Panc1 (cell line): ENCODE data around the gene HJURP. TPM values are rescaled to one million over a fixed set of nuclear protein-coding genes. Genes with fewer than 3 reads are reported as not detected.

Experiments
- ATAC-seq: fragments of 200-7000 bp; cut with Tn5 transposase; 2 replicates; pipeline ENCODE4 v1.9.1; 2020; ENCODE audit warnings: mild to moderate bottlenecking, moderate library complexity
- BruUV-seq: library from RNA; stranded (reverse); fragments of 400-500 nt; replicated peaks from 2 replicates; lab custom pipeline; 2021; lab: Mats Ljungman, UMichigan
- CTCF ChIA-PET: fragments of 300-600 bp; sonication (Branson Sonifier 250); formaldehyde crosslinking; loops from one replicate; lab custom pipeline; 2022; ENCODE audit warnings: antibody characterized with exemption; lab: Charles Lee
- POLR2A ChIA-PET: fragments of 300-600 bp; sonication (Branson Sonifier 250); formaldehyde crosslinking; loops from one replicate; lab custom pipeline; 2022; ENCODE audit warnings: antibody characterized with exemption; lab: Charles Lee
- DNase-seq: peaks from one replicate; pipeline ENCODE4 v3.0.0-alpha.2; 2010; ENCODE audit warnings: low read depth, low spot score
- H3K27ac ChIP-seq: 2 replicates; pipeline ENCODE4 v1.5.1; 2011; ENCODE audit warnings: mild to moderate bottlenecking, low read length, inconsistent platforms
- H3K27me3 ChIP-seq: fragments of 200-500 bp; sonication (Bioruptor generic); 2 replicates; pipeline ENCODE4 v1.6.0; 2014; ENCODE audit warnings: low read length, inconsistent platforms; ENCODE audit not compliant: control insufficient read depth, insufficient read depth
- H3K36me3 ChIP-seq: fragments of 200-500 bp; sonication (Bioruptor generic); 2 replicates; pipeline ENCODE4 v1.5.1; 2014; ENCODE audit warnings: inconsistent platforms, mild to moderate bottlenecking, low read length, moderate library complexity; ENCODE audit not compliant: control insufficient read depth, insufficient read depth
- H3K4me1 ChIP-seq: 2 replicates; pipeline ENCODE4 v1.5.1; 2011; ENCODE audit warnings: inconsistent platforms, mild to moderate bottlenecking, low read length, moderate library complexity; ENCODE audit not compliant: control insufficient read depth, insufficient read depth
- H3K4me3 ChIP-seq, 2 experiments: 2 replicates each; pipeline ENCODE4 v1.5.1; 2011 to 2012; ENCODE audit warnings: low read depth in 2 of 2, low read length in 2 of 2, mild to moderate bottlenecking in 2 of 2, inconsistent platforms in 1 of 2, moderate library complexity in 1 of 2
- H3K9me3 ChIP-seq: fragments of 200-500 bp; sonication (Bioruptor generic); 2 replicates; pipeline ENCODE4 v1.5.1; 2014; ENCODE audit warnings: low read depth, mild to moderate bottlenecking, inconsistent platforms, low read length, moderate library complexity; ENCODE audit not compliant: control insufficient read depth, insufficient read depth
- POLR2AphosphoS5 ChIP-seq: IDR thresholded peaks from 2 replicates; pipeline ENCODE4 v1.6.1; 2012; ENCODE audit warnings: mild to moderate bottlenecking, low read depth, low read length, moderate library complexity
- SIN3A ChIP-seq: IDR thresholded peaks from 2 replicates; pipeline ENCODE4 v1.6.1; 2012; ENCODE audit warnings: low read depth, mild to moderate bottlenecking, low read length, moderate library complexity, borderline replicate concordance; ENCODE audit not compliant: insufficient read depth
- TCF7L2 ChIP-seq: IDR thresholded peaks from 2 replicates; pipeline ENCODE4 v1.6.1; 2011; ENCODE audit warnings: mild to moderate bottlenecking, low read depth, low read length, inconsistent platforms
- in situ Hi-C: cut with HindIII; loops from 2 replicates; pipeline ENCODE4 v1.10.0; 2016; ENCODE audit warnings: low sequenced_read_pairs, low pct_unique_long_range_greater_than_20kb
- intact Hi-C: fragments of 100-400 bp; cut with micrococcal nuclease; formaldehyde crosslinking; loops from one replicate; pipeline ENCODE4 v1.10.0; 2022; ENCODE audit not compliant: unreplicated experiment
- total RNA-seq: library from RNA; stranded (reverse); gene quantifications from one replicate; pipeline ENCODE4 v1.2.1, GENCODE V29; 2021; ENCODE audit not compliant: unreplicated experiment
- TF ChIP-seq, protein P1 (sequence below): fragments of 450-650 bp; IDR thresholded peaks from 2 replicates; pipeline ENCODE4 v1.5.1; 2017; ENCODE audit warnings: mild to moderate bottlenecking
- TF ChIP-seq, protein P2 (sequence below), 2 experiments: IDR thresholded peaks; 2 replicates each; pipeline ENCODE4 v1.6.1; 2011 to 2012; ENCODE audit warnings: low read depth in 2 of 2, control low read depth in 1 of 2, low read length in 1 of 2, mild to moderate bottlenecking in 1 of 2, moderate library complexity in 1 of 2; ENCODE audit not compliant: insufficient read depth in 1 of 2

The HJURP gene
- total RNA-seq, 1 experiment from 2014 or later, result 87.0 TPM

DNA sequence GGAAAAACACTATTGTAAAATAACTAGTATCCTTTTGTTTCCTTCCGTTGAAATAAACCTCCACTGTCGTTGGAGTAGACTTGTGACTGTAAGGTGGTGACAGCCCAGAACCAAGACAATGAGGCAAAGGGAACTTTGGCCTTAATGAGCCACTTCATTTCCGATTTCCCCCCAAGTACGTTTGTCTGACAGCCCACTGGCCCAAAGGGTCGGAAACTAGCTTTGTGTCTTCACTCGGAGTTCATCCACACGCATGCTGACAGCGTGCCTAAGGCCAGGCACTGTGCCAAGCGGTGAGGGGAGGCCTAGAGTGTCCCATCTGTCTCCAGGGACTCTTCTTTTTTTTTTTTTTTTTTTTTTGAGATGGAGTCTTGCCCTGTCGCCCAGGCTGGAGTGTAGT is 21.0 kb downstream of the HJURP start:
- ATAC-seq, result peak; percentile 19
- peaks cover 49% of the 10 kb centered on the region for H3K4me1 ChIP-seq
- intact Hi-C loops (no loop called here), in situ Hi-C loops (no loop called here)
- 0 out of 4 replicates have a peak overlapping the region, but pooled peaks of 1 of the 2 experiments have one; percentile 8 for H3K4me3 ChIP-seq
- ChIA-PET POLR2A (interaction anchor here (0.7 kb wide), 1 partner anchor 468 kb away, joined by 4 read pairs; no protein-coding TSS in a partner anchor), CTCF (interaction anchor here (0.5 to 1.3 kb wide), 8 partner anchors 60 to 446 kb away, joined by 3 to 8 read pairs (median 4); no protein-coding TSS in a partner anchor)
- TF ChIP-seq TCF7L2 (no peak), POLR2AphosphoS5 (no peak), SIN3A (no peak)
- TF ChIP-seq, protein P1, sequence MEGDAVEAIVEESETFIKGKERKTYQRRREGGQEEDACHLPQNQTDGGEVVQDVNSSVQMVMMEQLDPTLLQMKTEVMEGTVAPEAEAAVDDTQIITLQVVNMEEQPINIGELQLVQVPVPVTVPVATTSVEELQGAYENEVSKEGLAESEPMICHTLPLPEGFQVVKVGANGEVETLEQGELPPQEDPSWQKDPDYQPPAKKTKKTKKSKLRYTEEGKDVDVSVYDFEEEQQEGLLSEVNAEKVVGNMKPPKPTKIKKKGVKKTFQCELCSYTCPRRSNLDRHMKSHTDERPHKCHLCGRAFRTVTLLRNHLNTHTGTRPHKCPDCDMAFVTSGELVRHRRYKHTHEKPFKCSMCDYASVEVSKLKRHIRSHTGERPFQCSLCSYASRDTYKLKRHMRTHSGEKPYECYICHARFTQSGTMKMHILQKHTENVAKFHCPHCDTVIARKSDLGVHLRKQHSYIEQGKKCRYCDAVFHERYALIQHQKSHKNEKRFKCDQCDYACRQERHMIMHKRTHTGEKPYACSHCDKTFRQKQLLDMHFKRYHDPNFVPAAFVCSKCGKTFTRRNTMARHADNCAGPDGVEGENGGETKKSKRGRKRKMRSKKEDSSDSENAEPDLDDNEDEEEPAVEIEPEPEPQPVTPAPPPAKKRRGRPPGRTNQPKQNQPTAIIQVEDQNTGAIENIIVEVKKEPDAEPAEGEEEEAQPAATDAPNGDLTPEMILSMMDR, result no peak
- TF ChIP-seq, protein P2, sequence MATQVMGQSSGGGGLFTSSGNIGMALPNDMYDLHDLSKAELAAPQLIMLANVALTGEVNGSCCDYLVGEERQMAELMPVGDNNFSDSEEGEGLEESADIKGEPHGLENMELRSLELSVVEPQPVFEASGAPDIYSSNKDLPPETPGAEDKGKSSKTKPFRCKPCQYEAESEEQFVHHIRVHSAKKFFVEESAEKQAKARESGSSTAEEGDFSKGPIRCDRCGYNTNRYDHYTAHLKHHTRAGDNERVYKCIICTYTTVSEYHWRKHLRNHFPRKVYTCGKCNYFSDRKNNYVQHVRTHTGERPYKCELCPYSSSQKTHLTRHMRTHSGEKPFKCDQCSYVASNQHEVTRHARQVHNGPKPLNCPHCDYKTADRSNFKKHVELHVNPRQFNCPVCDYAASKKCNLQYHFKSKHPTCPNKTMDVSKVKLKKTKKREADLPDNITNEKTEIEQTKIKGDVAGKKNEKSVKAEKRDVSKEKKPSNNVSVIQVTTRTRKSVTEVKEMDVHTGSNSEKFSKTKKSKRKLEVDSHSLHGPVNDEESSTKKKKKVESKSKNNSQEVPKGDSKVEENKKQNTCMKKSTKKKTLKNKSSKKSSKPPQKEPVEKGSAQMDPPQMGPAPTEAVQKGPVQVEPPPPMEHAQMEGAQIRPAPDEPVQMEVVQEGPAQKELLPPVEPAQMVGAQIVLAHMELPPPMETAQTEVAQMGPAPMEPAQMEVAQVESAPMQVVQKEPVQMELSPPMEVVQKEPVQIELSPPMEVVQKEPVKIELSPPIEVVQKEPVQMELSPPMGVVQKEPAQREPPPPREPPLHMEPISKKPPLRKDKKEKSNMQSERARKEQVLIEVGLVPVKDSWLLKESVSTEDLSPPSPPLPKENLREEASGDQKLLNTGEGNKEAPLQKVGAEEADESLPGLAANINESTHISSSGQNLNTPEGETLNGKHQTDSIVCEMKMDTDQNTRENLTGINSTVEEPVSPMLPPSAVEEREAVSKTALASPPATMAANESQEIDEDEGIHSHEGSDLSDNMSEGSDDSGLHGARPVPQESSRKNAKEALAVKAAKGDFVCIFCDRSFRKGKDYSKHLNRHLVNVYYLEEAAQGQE (IDR thresholded peaks at IDR 0.05; ENCODE audit: insufficient read depth in 1 of 2, low read depth in 2 of 2, low read length in 1 of 2), result no peak
- H3K27ac ChIP-seq, result peak overlapping the region; percentile 83
- no peaks in the 10 kb centered on the region for H3K27me3 ChIP-seq
- TSS peak; percentile 48 for BruUV-seq
- no peaks in the 10 kb centered on the region for H3K9me3 ChIP-seq
- H3K36me3 ChIP-seq, result peaks cover 6% of the 10 kb centered on the region
- DNase-seq, result no peak

DNA sequence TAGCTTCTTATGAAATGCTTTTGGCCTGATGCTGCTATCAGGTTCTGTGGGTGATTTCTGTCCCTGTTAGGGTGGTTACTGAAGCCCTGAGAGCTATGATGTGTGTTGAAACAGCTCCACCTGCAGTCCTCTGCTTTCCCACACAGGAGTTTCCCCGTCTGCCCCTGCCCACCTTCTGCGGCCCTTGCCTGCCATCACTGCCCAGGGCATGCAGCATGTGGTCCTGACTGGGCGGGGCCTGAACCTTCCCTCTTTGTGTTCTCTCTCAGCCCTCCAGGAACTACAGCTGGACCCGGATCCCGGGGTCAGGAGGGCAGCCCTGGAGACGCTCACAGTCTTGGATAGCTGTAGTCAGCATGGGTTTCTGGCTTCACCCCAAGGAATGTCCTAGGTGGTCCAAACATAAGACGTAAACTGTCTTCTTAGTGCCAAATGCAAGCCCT is 21.4 kb downstream of the HJURP start:
- BruUV-seq, result no TSS peak
- H3K27me3 ChIP-seq, result no peaks in the 10 kb centered on the region
- no peaks in the 10 kb centered on the region for H3K9me3 ChIP-seq
- H3K27ac ChIP-seq, result peak overlapping the region; percentile 83
- 0 out of 4 replicates have a peak overlapping the region, but pooled peaks of 1 of the 2 experiments have one; percentile 8 for H3K4me3 ChIP-seq
- in situ Hi-C loops (no loop called here), intact Hi-C loops (no loop called here)
- ATAC-seq (peak; percentile 87), DNase-seq (no peak)
- peaks cover 6% of the 10 kb centered on the region for H3K36me3 ChIP-seq
- H3K4me1 ChIP-seq, result peaks cover 45% of the 10 kb centered on the region
- no peak for TF ChIP-seq TCF7L2
- no peak for TF ChIP-seq SIN3A
- no peak; the same call in none of the 2 replicates for TF ChIP-seq POLR2AphosphoS5
- TF ChIP-seq, protein P1, result peak; percentile 78
- TF ChIP-seq, protein P2 (IDR thresholded peaks at IDR 0.05; ENCODE audit: insufficient read depth in 1 of 2, low read depth in 2 of 2, low read length in 1 of 2), result no peak
- CTCF ChIA-PET, result interaction anchor here (0.5 to 1.3 kb wide), 10 partner anchors 60 to 446 kb away, joined by 3 to 8 read pairs (median 4); no protein-coding TSS in a partner anchor
- POLR2A ChIA-PET, result interaction anchor here (0.6 to 0.7 kb wide), 2 partner anchors 467 to 715 kb away, joined by 4 to 26 read pairs; no protein-coding TSS in a partner anchor
